ENCODE results near the gene GBP3.

GRCh38 chr1:89065079-89065868 is 42.6 kb upstream of the GBP3 start, which contains the start of gene GBP1:
- TF ChIP-seq CTCF (conservative IDR thresholded peaks at IDR 0.05 in 1 of 2, IDR thresholded peaks at IDR 0.05 in 1 of 2; ENCODE audit: low read depth in 1 of 2, low read length in 2 of 2) (no peak), EZH2 (IDR thresholded peaks at IDR 0.05; ENCODE audit: low read length, missing control alignments) (no peak)

Data from fibroblast of lung (primary cell).